Keratinocyte (primary cell): ENCODE measurements around the gene VWA5A. TPM values are rescaled to one million over a fixed set of nuclear protein-coding genes. Genes with fewer than 3 reads are reported as not detected.

ENCODE experiments used
- DNase-seq: peaks from one replicate; pipeline ENCODE4 v3.0.0-alpha.2; 2011; ENCODE audit warnings: low read depth, missing footprints, low spot score
- FAIRE-seq: peaks from 2 replicates; lab custom pipeline; 2011; peaks lifted over from hg19 to GRCh38; lab: Jason Lieb, UNC
- H2AFZ ChIP-seq: 2 replicates; pipeline ENCODE4 v1.6.0; 2012; ENCODE audit warnings: low read length, control low read depth, inconsistent platforms; ENCODE audit not compliant: control insufficient read depth
- H3K27ac ChIP-seq: 2 replicates; pipeline ENCODE4 v1.5.1; 2011; ENCODE audit warnings: low read length; ENCODE audit not compliant: control insufficient read depth, insufficient read depth
- H3K27me3 ChIP-seq: 3 replicates; pipeline ENCODE4 v1.6.0; 2011; ENCODE audit warnings: low read length; ENCODE audit not compliant: control insufficient read depth, insufficient read depth; ENCODE audit errors: extremely low read depth
- H3K36me3 ChIP-seq, 2 experiments: 2 replicates in 1 of 2; 3 replicates in 1 of 2; pipeline ENCODE4 v1.5.1; 2011; ENCODE audit warnings: low read length in 2 of 2, mild to moderate bottlenecking in 1 of 2; ENCODE audit not compliant: control insufficient read depth in 2 of 2, insufficient read depth in 2 of 2; ENCODE audit errors: extremely low read depth in 1 of 2
- H3K4me1 ChIP-seq: 3 replicates; pipeline ENCODE4 v1.5.1; 2011; ENCODE audit warnings: low read length; ENCODE audit not compliant: control insufficient read depth, insufficient read depth; ENCODE audit errors: extremely low read depth
- H3K4me2 ChIP-seq: 3 replicates; pipeline ENCODE4 v1.6.0; 2011; ENCODE audit warnings: low read depth, low read length; ENCODE audit not compliant: control insufficient read depth, insufficient read depth; ENCODE audit errors: extremely low read depth
- H3K4me3 ChIP-seq, 3 experiments: fragments of 200-600 bp in 1 of 3; sonication (generic) in 1 of 3; 2 replicates in 2 of 3; 3 replicates in 1 of 3; pipeline ENCODE4 v1.5.1; 2011 to 2016; ENCODE audit warnings: low read length in 3 of 3, mild to moderate bottlenecking in 3 of 3, control low read depth in 2 of 3, inconsistent platforms in 1 of 3, low read depth in 1 of 3, mixed read lengths in 1 of 3, mixed run types in 1 of 3, moderate library complexity in 1 of 3; ENCODE audit not compliant: control insufficient read depth in 2 of 3, insufficient read depth in 2 of 3; ENCODE audit errors: extremely low read depth in 1 of 3
- H3K79me2 ChIP-seq: 2 replicates; pipeline ENCODE4 v1.6.0; 2012; ENCODE audit warnings: low read length; ENCODE audit not compliant: control insufficient read depth, insufficient read depth
- H3K9ac ChIP-seq: 3 replicates; pipeline ENCODE4 v1.6.0; 2011; ENCODE audit warnings: low read length; ENCODE audit not compliant: control insufficient read depth, insufficient read depth; ENCODE audit errors: extremely low read depth
- H3K9me1 ChIP-seq: 3 replicates; pipeline ENCODE4 v1.6.0; 2011; ENCODE audit warnings: low read length; ENCODE audit not compliant: control insufficient read depth, insufficient read depth; ENCODE audit errors: extremely low read depth
- H3K9me3 ChIP-seq: 2 replicates; pipeline ENCODE4 v1.5.1; 2012; ENCODE audit warnings: low read depth, low read length; ENCODE audit not compliant: control insufficient read depth
- H4K20me1 ChIP-seq: 3 replicates; pipeline ENCODE4 v1.6.0; 2011; ENCODE audit warnings: low read length; ENCODE audit not compliant: control insufficient read depth, insufficient read depth; ENCODE audit errors: extremely low read depth
- EZH2 ChIP-seq: IDR thresholded peaks from one replicate; pipeline ENCODE4 v1.6.1; 2012; ENCODE audit warnings: inconsistent platforms, mild to moderate bottlenecking, low read length, moderate library complexity
- dilution Hi-C: fragments of 300-500 bp; cut with MboI; formaldehyde crosslinking; loops from one replicate; pipeline ENCODE4 v1.7.0; 2020; ENCODE audit warnings: low sequenced_read_pairs; ENCODE audit not compliant: extremely low pct_ligation_motif_present
- polyA plus RNA-seq, 5 experiments: library from polyadenylated mRNA; depleted of rRNA in 3 of 5; stranded (reverse) in 3 of 5; stranded (forward) in 1 of 5; unstranded in 1 of 5; fragments of >200 nt; gene quantifications; 1 replicate in 1 of 5; 2 replicates in 3 of 5; 3 replicates in 1 of 5; pipeline versions ENCODE4 v1.2.1 to v1.2.3, GENCODE V29; 2011 to 2012; ENCODE audit warnings: missing spikeins in 2 of 5, low read depth in 1 of 5, low replicate concordance in 1 of 5
- TF ChIP-seq, protein P1 (sequence below), 3 experiments: IDR thresholded peaks in 1 of 3; conservative IDR thresholded peaks in 1 of 3; optimal IDR thresholded peaks in 1 of 3; 2 replicates in 2 of 3; 3 replicates in 1 of 3; pipeline versions ENCODE3 to v1.5.1; 2011; ENCODE audit warnings: low read length in 3 of 3, mild to moderate bottlenecking in 3 of 3, moderate library complexity in 2 of 3, control low read depth in 1 of 3, inconsistent platforms in 1 of 3; ENCODE audit not compliant: insufficient read depth in 2 of 3; ENCODE audit errors: extremely low read depth in 1 of 3

Gene VWA5A
- polyA plus RNA-seq, 1 donor (not counting 4 experiments of a cell fraction or from before 2014, with no cell fraction given): 36.4 TPM

DNA sequence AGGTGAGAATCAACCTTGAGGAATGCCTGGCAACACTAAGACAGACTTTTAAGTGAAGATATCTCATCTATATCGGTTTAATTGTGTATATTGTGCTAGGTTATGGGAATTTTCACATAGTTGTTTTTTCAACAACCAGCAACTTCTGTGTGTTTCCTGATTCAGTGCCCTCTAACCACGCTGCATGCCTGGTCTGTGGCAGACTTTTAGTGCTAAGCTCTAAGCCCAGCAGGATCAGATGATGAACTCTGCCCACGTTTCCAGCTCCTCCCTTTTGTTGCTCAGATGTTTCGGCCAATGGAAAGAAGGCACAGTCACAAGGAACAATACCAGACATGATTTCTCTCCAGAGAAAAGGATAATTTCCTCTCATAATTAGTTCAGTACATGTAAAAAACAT is 1.4 kb upstream of the VWA5A start:
- Histone ChIP-seq H3K27ac (no peak overlapping the region), H3K27me3 (no peaks in the 10 kb centered on the region), H3K9ac (no peak overlapping the region), H2AFZ (no peak overlapping the region), H4K20me1 (no peaks in the 10 kb centered on the region), H3K9me1 (no peaks in the 10 kb centered on the region), H3K4me2 (no peak overlapping the region), H3K79me2 (no peaks in the 10 kb centered on the region), H3K36me3 (peaks cover 10 to 14% of the 10 kb centered on the region in 2 experiments), H3K4me3 (no peak overlapping the region), H3K9me3 (no peaks in the 10 kb centered on the region), H3K4me1 (peaks cover 13% of the 10 kb centered on the region)
- FAIRE-seq (no peak), DNase-seq (no peak)
- no peak for TF ChIP-seq EZH2
- TF ChIP-seq, protein P1, sequence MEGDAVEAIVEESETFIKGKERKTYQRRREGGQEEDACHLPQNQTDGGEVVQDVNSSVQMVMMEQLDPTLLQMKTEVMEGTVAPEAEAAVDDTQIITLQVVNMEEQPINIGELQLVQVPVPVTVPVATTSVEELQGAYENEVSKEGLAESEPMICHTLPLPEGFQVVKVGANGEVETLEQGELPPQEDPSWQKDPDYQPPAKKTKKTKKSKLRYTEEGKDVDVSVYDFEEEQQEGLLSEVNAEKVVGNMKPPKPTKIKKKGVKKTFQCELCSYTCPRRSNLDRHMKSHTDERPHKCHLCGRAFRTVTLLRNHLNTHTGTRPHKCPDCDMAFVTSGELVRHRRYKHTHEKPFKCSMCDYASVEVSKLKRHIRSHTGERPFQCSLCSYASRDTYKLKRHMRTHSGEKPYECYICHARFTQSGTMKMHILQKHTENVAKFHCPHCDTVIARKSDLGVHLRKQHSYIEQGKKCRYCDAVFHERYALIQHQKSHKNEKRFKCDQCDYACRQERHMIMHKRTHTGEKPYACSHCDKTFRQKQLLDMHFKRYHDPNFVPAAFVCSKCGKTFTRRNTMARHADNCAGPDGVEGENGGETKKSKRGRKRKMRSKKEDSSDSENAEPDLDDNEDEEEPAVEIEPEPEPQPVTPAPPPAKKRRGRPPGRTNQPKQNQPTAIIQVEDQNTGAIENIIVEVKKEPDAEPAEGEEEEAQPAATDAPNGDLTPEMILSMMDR (optimal IDR thresholded peaks at IDR 0.05 in 1 of 3, IDR thresholded peaks at IDR 0.05 in 1 of 3, conservative IDR thresholded peaks at IDR 0.05 in 1 of 3; ENCODE audit: extremely low read depth in 1 of 3, insufficient read depth in 2 of 3, low read length in 3 of 3): no peak
- dilution Hi-C loops: no loop called here

DNA sequence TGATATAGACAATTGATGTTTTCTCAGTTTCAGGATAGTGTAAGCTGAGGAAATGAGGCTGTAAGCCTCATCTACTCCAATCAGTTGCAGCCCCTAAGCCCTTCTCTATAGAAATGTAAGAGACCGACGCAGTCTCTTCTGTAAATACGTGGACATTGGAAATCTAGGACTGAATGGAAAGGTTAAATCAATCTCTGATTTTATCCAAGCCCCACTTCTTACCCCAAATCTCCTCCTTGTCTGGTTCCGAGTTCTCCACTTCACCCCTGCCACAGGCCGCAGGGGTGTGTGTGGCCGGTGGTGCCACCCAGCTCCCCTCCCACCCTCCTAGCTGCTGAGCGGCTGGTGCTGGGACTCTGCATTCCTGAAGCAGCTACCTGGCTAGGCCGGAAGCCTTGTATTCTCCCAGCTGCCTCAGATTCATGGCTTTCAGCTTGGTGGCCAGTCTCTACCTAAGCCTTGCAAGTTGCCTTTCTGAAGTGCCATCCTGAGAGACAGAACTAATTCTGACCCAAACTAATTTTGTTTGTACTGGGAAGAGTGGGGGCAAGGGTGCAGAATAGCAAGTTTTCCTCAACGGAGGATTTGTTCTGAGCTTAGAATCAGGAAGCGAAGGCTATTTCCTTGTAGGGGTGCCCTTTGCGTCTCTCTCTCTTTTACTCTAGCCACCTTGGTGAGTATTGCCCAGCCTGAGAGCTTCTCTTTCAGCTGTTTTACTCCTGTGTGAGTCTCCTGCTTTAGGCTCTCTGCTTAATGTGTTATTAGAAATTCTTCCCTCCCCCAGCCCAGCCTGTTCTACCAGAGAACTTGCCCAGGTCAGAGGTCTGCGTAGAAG is 749 bp downstream of the VWA5A start:
- peak; percentile 15 for DNase-seq
- dilution Hi-C loops: no loop called here
- Histone ChIP-seq H3K4me2 (peak overlapping the region; percentile 77), H3K27me3 (no peaks in the 10 kb centered on the region), H3K9ac (peak overlapping the region; percentile 48), H2AFZ (peak overlapping the region; percentile 76), H3K9me1 (no peaks in the 10 kb centered on the region), H3K79me2 (no peaks in the 10 kb centered on the region), H3K4me3 (peak overlapping the region; percentile 47 to 83 (median 72)), H3K9me3 (no peaks in the 10 kb centered on the region), H3K36me3 (peaks cover 15 to 16% of the 10 kb centered on the region in 2 experiments), H4K20me1 (no peaks in the 10 kb centered on the region), H3K27ac (peak overlapping the region; percentile 49), H3K4me1 (peaks cover 13% of the 10 kb centered on the region)
- TF ChIP-seq, protein P1 (optimal IDR thresholded peaks at IDR 0.05 in 1 of 3, IDR thresholded peaks at IDR 0.05 in 1 of 3, conservative IDR thresholded peaks at IDR 0.05 in 1 of 3; ENCODE audit: extremely low read depth in 1 of 3, insufficient read depth in 2 of 3, low read length in 3 of 3): no peak
- TF ChIP-seq EZH2: no peak
- FAIRE-seq: no peak
